HepG2 (cell line): ENCODE measurements around the gene PTPRU. TPM values are rescaled to one million over a fixed set of nuclear protein-coding genes. Genes with fewer than 3 reads are reported as not detected.
A peak's percentile ranks its signal among the peaks of the same experiment; 100 is the strongest.

Experiments used
- ARNTL ChIP-seq: sonication (generic); formaldehyde crosslinking; IDR thresholded peaks from 2 replicates; pipeline ENCODE4 v1.4.0; 2020; ENCODE audit warnings: mild to moderate bottlenecking, missing genetic modification reagents
- DMAP1 ChIP-seq: IDR thresholded peaks from 2 replicates; pipeline ENCODE4 v1.6.1; 2016
- GATA4 ChIP-seq: sonication (generic); IDR thresholded peaks from 2 replicates; pipeline ENCODE4 v1.6.1; 2016; ENCODE audit warnings: antibody characterized with exemption, low read depth, borderline replicate concordance
- GATAD1 ChIP-seq: IDR thresholded peaks from 2 replicates; pipeline ENCODE4 v1.6.1; 2016; ENCODE audit warnings: missing genetic modification reagents, missing compliant biosample characterization
- GTF3A ChIP-seq: sonication (generic); formaldehyde crosslinking; conservative IDR thresholded peaks from 2 replicates; pipeline ENCODE4 v1.4.0; 2020; ENCODE audit warnings: mild to moderate bottlenecking, missing genetic modification reagents
- HES4 ChIP-seq: sonication (generic); formaldehyde crosslinking; IDR thresholded peaks from 2 replicates; pipeline ENCODE4 v1.9.0; 2021; ENCODE audit warnings: mild to moderate bottlenecking, missing genetic modification reagents, borderline replicate concordance
- HNRNPL ChIP-seq: fragments of 200-400 bp; formaldehyde crosslinking; IDR thresholded peaks from 2 replicates; pipeline ENCODE4 v1.6.1; 2017; ENCODE audit warnings: mild to moderate bottlenecking, low read depth, low read length
- HNRNPUL1 ChIP-seq: fragments of 200-400 bp; formaldehyde crosslinking; IDR thresholded peaks from 2 replicates; pipeline ENCODE4 v1.6.1; 2017; ENCODE audit warnings: low read depth, mild to moderate bottlenecking, low read length, moderate library complexity
- KDM4B ChIP-seq: sonication (generic); formaldehyde crosslinking; IDR thresholded peaks from 2 replicates; pipeline ENCODE4 v1.4.0; 2020; ENCODE audit warnings: missing genetic modification reagents
- KDM6A ChIP-seq: IDR thresholded peaks from 2 replicates; pipeline ENCODE4 v1.6.1; 2016; ENCODE audit warnings: low read depth
- KMT2B ChIP-seq: IDR thresholded peaks from 2 replicates; pipeline ENCODE4 v1.6.1; 2016; ENCODE audit warnings: missing genetic modification reagents, missing compliant biosample characterization
- PPARG ChIP-seq: conservative IDR thresholded peaks from 2 replicates; pipeline ENCODE4 v1.6.1; 2016; ENCODE audit warnings: missing biosample characterization, missing genetic modification reagents
- SIN3A ChIP-seq: IDR thresholded peaks from 2 replicates; pipeline ENCODE4 v1.6.1; 2011; ENCODE audit warnings: low read depth, mild to moderate bottlenecking, control low read depth, low read length, borderline replicate concordance
- ZNF616 ChIP-seq: sonication (generic); formaldehyde crosslinking; IDR thresholded peaks from 2 replicates; pipeline ENCODE4 v1.5.0; 2020; ENCODE audit warnings: low read depth, mild to moderate bottlenecking, missing genetic modification reagents
- ZNF773 ChIP-seq: sonication (generic); formaldehyde crosslinking; IDR thresholded peaks from 2 replicates; pipeline ENCODE4 v1.4.0; 2020; ENCODE audit warnings: missing genetic modification reagents, borderline replicate concordance
- ZNF780A ChIP-seq: sonication (generic); formaldehyde crosslinking; IDR thresholded peaks from 2 replicates; pipeline ENCODE4 v1.8.0; 2022; ENCODE audit warnings: mild to moderate bottlenecking, missing genetic modification reagents, moderate library complexity
- polyA plus RNA-seq, 8 experiments: library from polyadenylated mRNA; depleted of rRNA in 3 of 8; stranded (reverse) in 7 of 8; unstranded in 1 of 8; fragments of >200 nt; fragmentation: Illumina TruSeq in 4 of 8; extraction: Trizol in 4 of 8; gene quantifications; 2 replicates each; pipeline versions ENCODE4 v1.2.1 to v1.2.3, GENCODE V29; 2011 to 2016; ENCODE audit warnings: low read depth in 4 of 8, missing spikeins in 1 of 8, mixed read lengths in 1 of 8; ENCODE audit not compliant: insufficient read depth in 1 of 8
- total RNA-seq, 5 experiments: library from RNA; depleted of rRNA; stranded (reverse); fragments of >200 nt; fragmentation: Illumina TruSeq; extraction: Trizol; gene quantifications; 2 replicates each; pipeline ENCODE4 v1.2.3, GENCODE V29; 2016; ENCODE audit warnings: low read depth in 1 of 5
- TF ChIP-seq, protein P1 (sequence below): sonication (generic); formaldehyde crosslinking; IDR thresholded peaks from 2 replicates; pipeline ENCODE4 v1.5.1; 2020; ENCODE audit warnings: mild to moderate bottlenecking, moderate library complexity, missing genetic modification reagents
- TF ChIP-seq, protein P2 (sequence below): IDR thresholded peaks from 2 replicates; pipeline ENCODE4 v1.6.1; 2016; ENCODE audit warnings: missing biosample characterization, missing genetic modification reagents, low read depth
- TF ChIP-seq, protein P3 (sequence below): sonication (generic); formaldehyde crosslinking; IDR thresholded peaks from 2 replicates; pipeline ENCODE4 v1.8.0; 2022; ENCODE audit warnings: mild to moderate bottlenecking, missing genetic modification reagents; ENCODE audit not compliant: insufficient replicate concordance
- TF ChIP-seq, protein P4 (sequence below): sonication (generic); formaldehyde crosslinking; IDR thresholded peaks from 2 replicates; pipeline ENCODE4 v1.8.0; 2022; ENCODE audit warnings: missing genetic modification reagents, mild to moderate bottlenecking, inconsistent platforms, borderline replicate concordance
- TF ChIP-seq, protein P5 (sequence below): sonication (generic); formaldehyde crosslinking; IDR thresholded peaks from 2 replicates; pipeline ENCODE4 v1.4.0; 2020; ENCODE audit warnings: missing genetic modification reagents

Gene PTPRU
- total and polyA plus RNA-seq, 2 of the 13 experiments (the other 11 are each of a cell fraction or from before 2014, with no cell fraction given) = 21.6 to 22.3 TPM

DNA sequence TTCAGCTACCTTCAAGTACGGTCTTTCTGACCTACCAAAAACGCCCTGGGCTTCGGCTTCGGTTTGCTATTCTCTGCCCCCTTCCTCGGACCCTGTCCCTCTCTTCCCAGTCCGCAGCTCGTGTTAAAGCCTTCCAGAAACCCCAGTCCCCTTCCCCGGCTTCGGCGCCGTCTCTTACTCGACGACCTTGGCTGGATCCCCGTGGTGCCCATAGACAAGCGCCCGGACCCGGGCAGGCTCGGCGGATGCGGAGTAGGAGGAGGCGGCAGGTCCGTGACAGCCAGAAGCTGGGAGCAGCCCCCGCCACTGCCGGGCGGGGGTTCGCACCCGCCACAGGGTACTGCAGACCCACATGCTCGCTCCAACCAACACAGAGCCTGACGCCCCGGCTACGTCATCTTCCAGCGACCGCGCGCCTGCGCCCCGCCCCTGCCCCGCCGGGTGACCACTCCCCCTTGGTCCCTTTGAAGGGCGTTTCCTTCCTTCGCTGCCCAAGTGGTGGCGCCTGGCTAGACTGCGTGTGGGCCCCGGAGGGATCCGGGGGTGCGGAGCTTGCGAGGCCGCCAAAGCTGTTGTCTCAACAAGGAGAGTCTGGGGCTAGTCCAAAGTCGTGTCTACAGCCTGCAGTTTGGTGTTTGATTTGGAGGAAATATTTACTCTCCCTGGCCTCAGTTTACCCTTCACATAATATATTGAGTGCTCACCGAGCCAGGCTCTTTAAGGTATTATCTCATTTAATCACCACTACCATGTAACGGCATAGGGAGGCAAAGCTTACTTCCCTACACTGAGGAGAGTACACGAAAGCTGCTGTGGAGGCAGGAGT is 5.6 kb upstream of the PTPRU start, which contains the start of gene MECR (continued):
- TF ChIP-seq, protein P1, sequence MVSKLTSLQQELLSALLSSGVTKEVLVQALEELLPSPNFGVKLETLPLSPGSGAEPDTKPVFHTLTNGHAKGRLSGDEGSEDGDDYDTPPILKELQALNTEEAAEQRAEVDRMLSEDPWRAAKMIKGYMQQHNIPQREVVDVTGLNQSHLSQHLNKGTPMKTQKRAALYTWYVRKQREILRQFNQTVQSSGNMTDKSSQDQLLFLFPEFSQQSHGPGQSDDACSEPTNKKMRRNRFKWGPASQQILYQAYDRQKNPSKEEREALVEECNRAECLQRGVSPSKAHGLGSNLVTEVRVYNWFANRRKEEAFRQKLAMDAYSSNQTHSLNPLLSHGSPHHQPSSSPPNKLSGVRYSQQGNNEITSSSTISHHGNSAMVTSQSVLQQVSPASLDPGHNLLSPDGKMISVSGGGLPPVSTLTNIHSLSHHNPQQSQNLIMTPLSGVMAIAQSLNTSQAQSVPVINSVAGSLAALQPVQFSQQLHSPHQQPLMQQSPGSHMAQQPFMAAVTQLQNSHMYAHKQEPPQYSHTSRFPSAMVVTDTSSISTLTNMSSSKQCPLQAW (CRISPR knock-in tag) = peak; percentile 79
- TF ChIP-seq, protein P2, sequence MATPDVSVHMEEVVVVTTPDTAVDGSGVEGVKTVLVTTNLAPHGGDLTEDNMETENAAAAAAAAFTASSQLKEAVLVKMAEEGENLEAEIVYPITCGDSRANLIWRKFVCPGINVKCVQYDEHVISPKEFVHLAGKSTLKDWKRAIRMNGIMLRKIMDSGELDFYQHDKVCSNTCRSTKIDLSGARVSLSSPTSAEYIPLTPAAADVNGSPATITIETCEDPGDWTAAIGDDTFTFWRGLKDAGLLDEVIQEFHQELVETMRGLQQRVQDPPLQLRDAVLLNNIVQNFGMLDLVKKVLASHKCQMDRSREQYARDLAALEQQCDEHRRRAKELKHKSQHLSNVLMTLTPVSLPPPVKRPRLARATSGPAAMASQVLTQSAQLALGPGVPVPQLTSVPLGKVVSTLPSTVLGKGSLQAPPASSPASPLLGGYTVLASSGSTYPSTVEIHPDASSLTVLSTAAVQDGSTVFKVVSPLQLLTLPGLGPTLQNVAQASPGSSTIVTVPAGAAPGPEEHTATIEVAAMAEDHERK (CRISPR knock-in tag) = no peak
- no peak; the same call in 1 of the 2 replicates for TF ChIP-seq KDM4B (CRISPR knock-in tag)
- no peak for TF ChIP-seq GATA4
- no peak for TF ChIP-seq ZNF780A (CRISPR knock-in tag)
- peak; percentile 76 for TF ChIP-seq DMAP1
- no peak for TF ChIP-seq ZNF773 (CRISPR knock-in tag)
- TF ChIP-seq, protein P3, sequence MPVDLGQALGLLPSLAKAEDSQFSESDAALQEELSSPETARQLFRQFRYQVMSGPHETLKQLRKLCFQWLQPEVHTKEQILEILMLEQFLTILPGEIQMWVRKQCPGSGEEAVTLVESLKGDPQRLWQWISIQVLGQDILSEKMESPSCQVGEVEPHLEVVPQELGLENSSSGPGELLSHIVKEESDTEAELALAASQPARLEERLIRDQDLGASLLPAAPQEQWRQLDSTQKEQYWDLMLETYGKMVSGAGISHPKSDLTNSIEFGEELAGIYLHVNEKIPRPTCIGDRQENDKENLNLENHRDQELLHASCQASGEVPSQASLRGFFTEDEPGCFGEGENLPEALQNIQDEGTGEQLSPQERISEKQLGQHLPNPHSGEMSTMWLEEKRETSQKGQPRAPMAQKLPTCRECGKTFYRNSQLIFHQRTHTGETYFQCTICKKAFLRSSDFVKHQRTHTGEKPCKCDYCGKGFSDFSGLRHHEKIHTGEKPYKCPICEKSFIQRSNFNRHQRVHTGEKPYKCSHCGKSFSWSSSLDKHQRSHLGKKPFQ (CRISPR knock-in tag) = peak; percentile 58
- TF ChIP-seq SIN3A = peak; percentile 96; the same call in 1 of the 2 replicates
- no peak for TF ChIP-seq HNRNPUL1
- no peak for TF ChIP-seq PPARG
- TF ChIP-seq KDM6A (CRISPR knock-in tag) = no peak
- TF ChIP-seq HNRNPL = 0 out of 2 replicates have a peak, but pooled peaks have one; percentile 26
- TF ChIP-seq, protein P4, sequence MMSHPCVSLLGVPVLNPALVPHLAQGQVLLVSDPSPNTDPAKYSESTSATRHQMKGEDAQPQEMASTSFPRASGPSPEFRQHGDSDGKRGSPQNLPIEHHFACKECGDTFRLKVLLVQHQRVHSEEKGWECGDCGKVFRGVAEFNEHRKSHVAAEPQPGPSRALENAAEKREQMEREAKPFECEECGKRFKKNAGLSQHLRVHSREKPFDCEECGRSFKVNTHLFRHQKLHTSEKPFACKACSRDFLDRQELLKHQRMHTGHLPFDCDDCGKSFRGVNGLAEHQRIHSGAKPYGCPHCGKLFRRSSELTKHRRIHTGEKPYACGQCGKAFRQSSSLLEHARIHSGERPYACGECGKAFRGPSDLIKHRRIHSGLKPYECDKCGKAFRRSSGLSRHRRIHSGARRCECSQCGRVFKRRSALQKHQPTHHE (CRISPR knock-in tag) = no peak
- TF ChIP-seq ARNTL = no peak
- peak; percentile 91 for TF ChIP-seq KMT2B (CRISPR knock-in tag)
- peak; percentile 96 for TF ChIP-seq GATAD1
- TF ChIP-seq HES4 (CRISPR knock-in tag) = peak; percentile 54; the same call in 1 of the 2 replicates
- no peak for TF ChIP-seq ZNF616 (CRISPR knock-in tag)
- no peak for TF ChIP-seq GTF3A (CRISPR knock-in tag)
- TF ChIP-seq, protein P5, sequence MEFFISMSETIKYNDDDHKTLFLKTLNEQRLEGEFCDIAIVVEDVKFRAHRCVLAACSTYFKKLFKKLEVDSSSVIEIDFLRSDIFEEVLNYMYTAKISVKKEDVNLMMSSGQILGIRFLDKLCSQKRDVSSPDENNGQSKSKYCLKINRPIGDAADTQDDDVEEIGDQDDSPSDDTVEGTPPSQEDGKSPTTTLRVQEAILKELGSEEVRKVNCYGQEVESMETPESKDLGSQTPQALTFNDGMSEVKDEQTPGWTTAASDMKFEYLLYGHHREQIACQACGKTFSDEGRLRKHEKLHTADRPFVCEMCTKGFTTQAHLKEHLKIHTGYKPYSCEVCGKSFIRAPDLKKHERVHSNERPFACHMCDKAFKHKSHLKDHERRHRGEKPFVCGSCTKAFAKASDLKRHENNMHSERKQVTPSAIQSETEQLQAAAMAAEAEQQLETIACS (CRISPR knock-in tag) = no peak; the same call in 1 of the 2 replicates
